Left lung (tissue), 10 donors: ENCODE measurements around the gene COL18A1. TPM values are rescaled to one million over a fixed set of nuclear protein-coding genes. Genes with fewer than 3 reads are reported as not detected.

Source experiments
- ATAC-seq: fragments of 200-7000 bp; cut with Tn5 transposase; one replicate; pipeline ENCODE4 v1.9.1; 2020; ENCODE audit warnings: moderate library complexity
- DNase-seq, 4 donors: peaks; one replicate each; pipeline ENCODE4 v3.0.0-alpha.2; 2013 to 2020
- H3K27ac ChIP-seq, 2 donors: fragments of 200-600 bp; sonication (generic) in 1 of 2; one replicate each; pipeline versions ENCODE4 v1.5.0 to v1.8.0; 2020 to 2021
- H3K27me3 ChIP-seq, 2 donors: fragments of 200-600 bp; sonication (generic) in 1 of 2; one replicate each; pipeline versions ENCODE4 v1.5.0 to v1.8.0; 2020 to 2021
- H3K36me3 ChIP-seq, 2 donors: fragments of 200-600 bp; sonication (generic) in 1 of 2; one replicate each; pipeline versions ENCODE4 v1.5.0 to v1.8.0; 2020 to 2021
- H3K4me1 ChIP-seq, 2 donors: fragments of 200-600 bp; one replicate each; pipeline ENCODE4 v1.8.0; 2021
- H3K4me3 ChIP-seq, 2 donors: fragments of 200-600 bp; sonication (generic) in 1 of 2; one replicate each; pipeline versions ENCODE4 v1.5.0 to v1.8.0; 2020 to 2021; ENCODE audit warnings: mild to moderate bottlenecking in 1 of 2
- H3K9me3 ChIP-seq, 2 donors: fragments of 200-600 bp; sonication (generic) in 1 of 2; one replicate each; pipeline versions ENCODE4 v1.5.0 to v1.8.0; 2020 to 2021
- CTCF ChIP-seq, 2 donors: fragments of 200-600 bp; sonication (generic) in 1 of 2; IDR thresholded peaks; one replicate each; pipeline versions ENCODE4 v1.5.0 to v1.8.0; 2021; ENCODE audit warnings: antibody characterized with exemption in 2 of 2
- intact Hi-C, 2 donors: fragments of 100-400 bp; cut with DNase I; formaldehyde crosslinking; loops; one replicate each; pipeline versions ENCODE4 v1.11.2 to v1.14.2; 2022
- polyA plus RNA-seq, 6 donors: library from polyadenylated mRNA; unstranded; fragments of 120-200 nt; gene quantifications; one replicate each; pipeline ENCODE4 v1.2.1, GENCODE V29; 2013; ENCODE audit not compliant: insufficient read length in 6 of 6
- total RNA-seq, 2 donors: library from RNA; stranded (reverse); fragmentation: NEBNext Ultra II Directional; extraction: Animal tissue kit (Norgen Biotek cat#: 25700); gene quantifications; one replicate each; pipeline ENCODE4 v1.2.1, GENCODE V29; 2021
- donor health status: DM: no; HTN: yes; CAD: no.
- donor health status: DM: no; HTN: no; CAD: no.

COL18A1 gene
- total and polyA plus RNA-seq, 8 donors, result 39.3 to 90.2 (median 64.0) TPM

GRCh38 chr21:45461806-45462341 lies 56.9 kb downstream of the COL18A1 start:
- DNase-seq (no peak), ATAC-seq (no peak)
- Histone ChIP-seq H3K4me3 (no peak overlapping the region), H3K27me3 (peaks cover 0 to 16% of the 10 kb centered on the region in 2 donors), H3K4me1 (no peaks in the 10 kb centered on the region), H3K27ac (no peak overlapping the region), H3K36me3 (no peaks in the 10 kb centered on the region), H3K9me3 (peaks cover 0 to 8% of the 10 kb centered on the region in 2 donors)
- intact Hi-C loops, result no loop called here
- no peak for TF ChIP-seq CTCF (IDR thresholded peaks at IDR 0.05)

- Histone ChIP-seq H3K27ac (no peak overlapping the region), H3K36me3 (peaks cover 0 to 5% of the 10 kb centered on the region in 2 donors), H3K4me1 (no peaks in the 10 kb centered on the region), H3K27me3 (peaks cover 0 to 8% of the 10 kb centered on the region in 2 donors), H3K9me3 (peaks cover 0 to 8% of the 10 kb centered on the region in 2 donors), H3K4me3 (no peak overlapping the region)
- intact Hi-C loops, result no loop called here
- no peak for TF ChIP-seq CTCF (IDR thresholded peaks at IDR 0.05)
- DNase-seq (peak in 1 of 4 donors; percentile 27), ATAC-seq (no peak)
These were observed 58.9 kb downstream of the COL18A1 start for GRCh38 chr21:45463871-45464270.

GRCh38 chr21:45464309-45464708 lies 59.3 kb downstream of the COL18A1 start:
- Histone ChIP-seq H3K4me3 (no peak overlapping the region), H3K27me3 (peaks cover 0 to 8% of the 10 kb centered on the region in 2 donors), H3K9me3 (peaks cover 0 to 8% of the 10 kb centered on the region in 2 donors), H3K27ac (no peak overlapping the region), H3K36me3 (peaks cover 0 to 10% of the 10 kb centered on the region in 2 donors), H3K4me1 (peaks cover 0 to 3% of the 10 kb centered on the region in 2 donors)
- DNase-seq (peak in 1 of 4 donors; percentile 31), ATAC-seq (no peak)
- no peak for TF ChIP-seq CTCF (IDR thresholded peaks at IDR 0.05)
- intact Hi-C loops, result no loop called here

- DNase-seq (peak in 1 of 4 donors; percentile 51), ATAC-seq (no peak)
- H3K27me3 ChIP-seq, result peaks cover 0 to 8% of the 10 kb centered on the region in 2 donors
- TF ChIP-seq CTCF (IDR thresholded peaks at IDR 0.05), result no peak
- H3K27ac ChIP-seq, result no peak overlapping the region
- H3K4me3 ChIP-seq, result no peak overlapping the region
- H3K9me3 ChIP-seq, result peaks cover 0 to 8% of the 10 kb centered on the region in 2 donors
- H3K36me3 ChIP-seq, result peaks cover 0 to 10% of the 10 kb centered on the region in 2 donors
- intact Hi-C loops, result no loop called here
- H3K4me1 ChIP-seq, result peaks cover 0 to 6% of the 10 kb centered on the region in 2 donors
These were observed 60.1 kb downstream of the COL18A1 start for GRCh38 chr21:45465105-45465504.

- no peak overlapping the region for H3K4me3 ChIP-seq
- H3K36me3 ChIP-seq, result peaks cover 0 to 10% of the 10 kb centered on the region in 2 donors
- no peak for TF ChIP-seq CTCF (IDR thresholded peaks at IDR 0.05)
- peaks cover 4 to 10% of the 10 kb centered on the region in 2 donors for H3K4me1 ChIP-seq
- intact Hi-C loops, result no loop called here
- ATAC-seq (no peak), DNase-seq (peak in 1 of 4 donors; percentile 62)
- H3K27ac ChIP-seq, result no peak overlapping the region
- H3K9me3 ChIP-seq, result peaks cover 0 to 8% of the 10 kb centered on the region in 2 donors
- peaks cover 0 to 8% of the 10 kb centered on the region in 2 donors for H3K27me3 ChIP-seq
These were observed 60.8 kb downstream of the COL18A1 start for GRCh38 chr21:45465611-45466329.
